ENCODE measurements around the gene IKZF1.

The IKZF1 gene

GRCh38 chr7:50393547-50394252 lies 89.2 kb downstream of the IKZF1 start:
- Histone ChIP-seq H3K36me3 (ENCODE audit: insufficient read depth, low read length) (peaks cover 88% of the 10 kb centered on the region), H3K4me2 (ENCODE audit: insufficient read depth, low read length) (no peak overlapping the region), H3K9ac (ENCODE audit: low read depth, low read length) (no peak overlapping the region), H4K20me1 (ENCODE audit: insufficient read depth, low read length) (peaks cover 20% of the 10 kb centered on the region), H3K4me3 (ENCODE audit: low read depth in 1 of 2, low read length in 2 of 2) (no peak overlapping the region), H3K9me3 (ENCODE audit: insufficient read depth, low read length, severe bottlenecking) (no peaks in the 10 kb centered on the region), H3K27ac (ENCODE audit: low read length) (0 out of 2 replicates have a peak overlapping the region, but pooled peaks have one; percentile 22), H3K79me2 (ENCODE audit: insufficient read depth, low read length) (peaks cover 7% of the 10 kb centered on the region), H2AFZ (ENCODE audit: low read depth, low read length) (no peak overlapping the region), H3K27me3 (ENCODE audit: insufficient read depth, low read length, poor library complexity) (no peaks in the 10 kb centered on the region), H3K4me1 (ENCODE audit: insufficient read depth, low read length) (no peaks in the 10 kb centered on the region; the same call in 1 of the 2 replicates)
- ATAC-seq (ENCODE audit: insufficient read depth, low read depth) (peak; percentile 62; the same call in 2 of the 3 replicates), DNase-seq (peak; percentile 37)
- no peak for TF ChIP-seq EZH2 (IDR thresholded peaks at IDR 0.05; ENCODE audit: borderline replicate concordance, low read depth, low read length, severe bottlenecking)
- TF ChIP-seq CTCF (IDR thresholded peaks at IDR 0.05; ENCODE audit: borderline replicate concordance, extremely low read depth, low read length, poor library complexity, severe bottlenecking) = no peak

GRCh38 chr7:50394315-50394714 lies 89.8 kb downstream of the IKZF1 start:
- TF ChIP-seq CTCF (IDR thresholded peaks at IDR 0.05; ENCODE audit: borderline replicate concordance, extremely low read depth, low read length, poor library complexity, severe bottlenecking) (no peak), EZH2 (IDR thresholded peaks at IDR 0.05; ENCODE audit: borderline replicate concordance, low read depth, low read length, severe bottlenecking) (no peak)
- 0 out of 3 replicates have a peak, but pooled peaks have one; percentile 27 for ATAC-seq (ENCODE audit: insufficient read depth, low read depth)

GRCh38 chr7:50396856-50397255 lies 92.3 kb downstream of the IKZF1 start:
- H3K9ac ChIP-seq (ENCODE audit: low read depth, low read length) = no peak overlapping the region

More at GRCh38 chr7:50394315-50394714, 89.8 kb downstream of the IKZF1 start:
- no peak overlapping the region for H3K4me2 ChIP-seq (ENCODE audit: insufficient read depth, low read length)
- H3K27ac ChIP-seq (ENCODE audit: low read length) = no peak overlapping the region
- peaks cover 20% of the 10 kb centered on the region for H4K20me1 ChIP-seq (ENCODE audit: insufficient read depth, low read length)
- peaks cover 87% of the 10 kb centered on the region for H3K36me3 ChIP-seq (ENCODE audit: insufficient read depth, low read length)
- H3K4me1 ChIP-seq (ENCODE audit: insufficient read depth, low read length) = no peaks in the 10 kb centered on the region; the same call in 1 of the 2 replicates
- H3K79me2 ChIP-seq (ENCODE audit: insufficient read depth, low read length) = peaks cover 7% of the 10 kb centered on the region
- no peak overlapping the region for H3K9ac ChIP-seq (ENCODE audit: low read depth, low read length)
- no peak for DNase-seq
- no peaks in the 10 kb centered on the region for H3K27me3 ChIP-seq (ENCODE audit: insufficient read depth, low read length, poor library complexity)
- no peaks in the 10 kb centered on the region for H3K9me3 ChIP-seq (ENCODE audit: insufficient read depth, low read length, severe bottlenecking)
- no peak overlapping the region for H3K4me3 ChIP-seq (ENCODE audit: low read depth in 1 of 2, low read length in 2 of 2)
- no peak overlapping the region for H2AFZ ChIP-seq (ENCODE audit: low read depth, low read length)

More at GRCh38 chr7:50396856-50397255, 92.3 kb downstream of the IKZF1 start:
- DNase-seq = no peak
- Histone ChIP-seq H3K36me3 (ENCODE audit: insufficient read depth, low read length) (peaks cover 86% of the 10 kb centered on the region), H3K79me2 (ENCODE audit: insufficient read depth, low read length) (peaks cover 4% of the 10 kb centered on the region), H3K9me3 (ENCODE audit: insufficient read depth, low read length, severe bottlenecking) (no peaks in the 10 kb centered on the region), H3K27me3 (ENCODE audit: insufficient read depth, low read length, poor library complexity) (no peaks in the 10 kb centered on the region), H3K4me3 (ENCODE audit: low read depth in 1 of 2, low read length in 2 of 2) (no peak overlapping the region), H3K27ac (ENCODE audit: low read length) (no peak overlapping the region), H4K20me1 (ENCODE audit: insufficient read depth, low read length) (peaks cover 30% of the 10 kb centered on the region), H3K4me2 (ENCODE audit: insufficient read depth, low read length) (no peak overlapping the region), H3K4me1 (ENCODE audit: insufficient read depth, low read length) (no peaks in the 10 kb centered on the region; the same call in 1 of the 2 replicates), H2AFZ (ENCODE audit: low read depth, low read length) (no peak overlapping the region)
- TF ChIP-seq EZH2 (IDR thresholded peaks at IDR 0.05; ENCODE audit: borderline replicate concordance, low read depth, low read length, severe bottlenecking) = no peak
- no peak for TF ChIP-seq CTCF (IDR thresholded peaks at IDR 0.05; ENCODE audit: borderline replicate concordance, extremely low read depth, low read length, poor library complexity, severe bottlenecking)
- no peak for ATAC-seq (ENCODE audit: insufficient read depth, low read depth)

All from DND-41 (cell line).